ENCODE results near the gene CKS2. TPM values are rescaled to one million over a fixed set of nuclear protein-coding genes. Genes with fewer than 3 reads are reported as not detected.

Gene CKS2
- total RNA-seq, 1 experiment from 2014 or later: 457 TPM

DNA sequence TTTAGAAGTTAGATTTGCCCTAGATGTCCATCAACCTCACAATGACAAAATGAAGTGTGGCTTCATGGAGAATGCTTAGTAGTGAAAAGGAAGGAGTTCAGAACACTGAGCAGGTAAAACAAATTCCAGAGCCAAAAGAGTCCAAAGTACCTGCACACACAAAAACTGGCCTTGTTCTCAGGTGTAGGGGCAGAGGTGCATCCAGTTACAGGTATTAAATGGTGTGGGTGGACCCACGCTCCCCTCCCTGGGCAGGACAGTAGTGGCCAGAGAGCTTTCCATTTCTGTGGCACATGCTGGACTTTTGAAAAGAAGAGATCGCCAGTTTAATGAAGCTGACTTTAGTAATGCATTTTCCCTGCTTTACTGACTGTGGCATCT lies 54.5 kb downstream of the CKS2 start:
- no peak for DNase-seq (ENCODE audit: low read depth)

Other genes starting within 250 kb of the CKS2 start
- 2.3 and 10.1 TPM in 2 replicates for gene SHC3, start 132.4 kb upstream of the CKS2 start, total RNA-seq (2014; rRNA removed; shearing (Covaris generic))
- 21.9 and 25.7 TPM in 2 replicates for gene SECISBP2, start 7.3 kb downstream of the CKS2 start, total RNA-seq (2014; rRNA removed; shearing (Covaris generic))
- gene SEMA4D, start 186.9 kb downstream of the CKS2 start, total RNA-seq (2014; rRNA removed; shearing (Covaris generic)): 2.3 and 4.5 TPM in 2 replicates